Measurements from ENCODE around the gene SERPINB2.

GRCh38 chr18:63890237-63890949, 2.9 kb downstream of the SERPINB2 start:
- TF ChIP-seq POLR2A (IDR thresholded peaks at IDR 0.05) (no peak), CTCF (IDR thresholded peaks at IDR 0.05) (no peak), EP300 (IDR thresholded peaks at IDR 0.05) (no peak), POLR2AphosphoS5 (IDR thresholded peaks at IDR 0.05) (no peak)
